ENCODE results near the gene VSTM1.
"Not testable (repeated sequence)": the region's sequence is repeated elsewhere in the genome, so short reads cannot be mapped to it uniquely, and the experiment has no call there.

VSTM1 gene

DNA sequence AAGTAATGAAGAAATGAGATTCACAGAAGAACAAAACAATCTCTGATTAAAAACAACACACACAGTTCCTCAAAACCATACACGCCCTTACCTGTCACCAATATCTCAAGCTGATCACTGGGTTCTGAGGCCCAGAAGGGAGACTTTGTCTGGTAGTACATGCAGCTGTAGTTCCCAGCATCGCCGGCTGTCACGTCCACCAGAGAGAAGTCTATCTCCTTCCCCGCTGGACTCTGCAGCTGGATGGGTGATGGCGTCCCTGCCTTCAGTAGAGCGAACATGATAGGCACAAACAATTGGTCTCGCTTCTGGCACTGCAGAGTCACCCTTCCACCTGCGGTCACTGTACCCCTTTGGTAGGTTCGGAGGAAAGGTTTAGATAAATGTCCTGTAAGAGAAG is 10.1 kb upstream of the VSTM1 start:
- DNase-seq (ENCODE audit: low read depth), result no peak

DNA sequence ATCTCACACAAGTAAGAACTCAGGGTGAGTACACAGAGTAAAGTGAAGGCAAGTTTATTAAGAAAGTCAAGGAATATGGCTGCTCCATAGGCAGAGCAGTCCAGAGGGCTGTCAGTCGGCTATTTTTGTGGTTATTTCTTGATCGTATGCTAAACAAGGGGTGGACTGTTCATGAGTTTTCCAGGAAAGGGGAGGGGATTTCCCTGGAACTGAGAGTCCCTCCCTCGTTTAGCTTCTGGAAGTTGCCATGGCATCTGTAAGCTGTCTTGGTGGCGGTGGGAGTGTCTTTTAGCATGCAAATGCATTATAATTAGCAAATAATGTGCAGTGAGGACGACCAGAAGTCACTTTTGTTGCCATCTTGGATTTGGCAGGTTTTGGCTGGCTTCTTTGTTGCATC is 5.8 kb upstream of the VSTM1 start:
- no peak for DNase-seq (ENCODE audit: low read depth)

DNA sequence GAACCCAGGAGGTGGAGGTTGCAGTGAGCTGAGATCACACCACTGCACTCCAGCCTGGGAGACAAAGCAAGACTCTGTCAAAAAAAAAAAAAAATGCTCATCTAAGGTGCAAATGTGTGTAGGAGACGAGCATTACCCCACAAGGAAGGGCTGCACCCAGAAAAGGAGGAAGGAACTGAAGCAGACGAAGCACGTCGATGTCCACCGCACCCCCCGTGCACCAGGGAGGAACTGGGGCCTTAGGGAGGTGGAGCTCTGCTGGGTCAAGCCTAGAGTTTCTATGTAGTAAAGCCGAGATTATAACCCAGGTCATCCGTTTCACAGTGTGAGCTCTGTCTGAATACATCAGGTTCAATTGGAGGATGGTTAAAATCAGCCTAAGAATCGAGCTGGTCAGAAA is 1.1 kb downstream of the VSTM1 start:
- no peak for DNase-seq (ENCODE audit: low read depth)

DNA sequence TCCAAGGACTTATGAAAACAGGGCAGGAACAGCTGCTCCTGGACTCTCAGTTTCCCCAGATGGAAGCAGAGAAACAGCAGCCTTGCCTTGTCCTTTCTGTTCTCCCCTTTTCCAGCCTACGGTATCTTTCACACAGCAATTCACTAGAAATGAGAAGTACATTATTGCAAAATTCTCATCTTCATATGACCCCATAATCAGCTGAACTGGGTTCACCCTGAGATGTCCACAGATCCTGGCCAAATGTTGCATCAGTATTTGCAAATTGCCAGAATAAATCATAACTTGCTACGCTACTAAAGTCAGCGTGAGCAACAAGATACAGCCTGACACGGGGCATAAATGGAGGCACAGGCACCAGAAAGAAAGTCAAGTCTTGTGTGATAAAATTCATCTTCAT is 16.1 kb downstream of the VSTM1 start:
- no peak for DNase-seq (ENCODE audit: low read depth)

DNA sequence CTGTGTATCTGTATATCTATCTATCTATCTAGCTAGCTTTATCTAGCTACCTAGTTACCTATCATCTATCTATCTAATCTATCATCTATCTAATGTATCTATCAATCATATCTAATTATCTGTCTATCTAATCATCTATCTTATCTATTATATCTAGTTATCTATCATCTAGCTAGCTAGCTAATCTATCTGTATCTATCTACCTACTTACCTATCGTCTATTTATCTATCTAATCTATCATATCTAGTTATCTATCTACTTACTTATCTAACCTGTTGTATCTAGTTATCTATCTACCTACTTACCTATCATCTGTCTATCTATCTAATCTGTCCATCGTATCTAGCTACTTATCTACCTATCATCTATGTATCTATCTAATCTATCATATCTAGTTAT is 17.9 kb downstream of the VSTM1 start:
- no peak for DNase-seq (ENCODE audit: low read depth)

DNA sequence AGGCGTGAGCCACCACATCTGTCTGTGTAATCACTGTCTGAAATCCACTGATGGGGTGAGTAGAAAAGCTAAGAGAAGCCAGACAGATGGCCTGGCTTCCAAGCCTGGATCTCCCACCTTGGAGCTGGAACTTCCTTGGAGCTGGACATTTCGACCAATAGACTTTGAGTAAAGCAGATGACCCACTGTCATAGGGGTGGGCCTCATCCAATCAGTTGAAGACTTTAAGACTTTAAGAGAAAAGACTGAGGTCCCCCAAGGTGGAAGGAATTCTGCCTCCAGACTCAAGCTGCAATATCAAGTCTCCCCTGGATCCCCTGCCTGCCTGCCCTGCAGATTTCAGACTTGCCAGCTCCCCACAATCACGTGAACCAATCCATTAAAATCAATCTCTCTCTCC is 20.7 kb downstream of the VSTM1 start:
- DNase-seq (ENCODE audit: low read depth), result no peak

DNA sequence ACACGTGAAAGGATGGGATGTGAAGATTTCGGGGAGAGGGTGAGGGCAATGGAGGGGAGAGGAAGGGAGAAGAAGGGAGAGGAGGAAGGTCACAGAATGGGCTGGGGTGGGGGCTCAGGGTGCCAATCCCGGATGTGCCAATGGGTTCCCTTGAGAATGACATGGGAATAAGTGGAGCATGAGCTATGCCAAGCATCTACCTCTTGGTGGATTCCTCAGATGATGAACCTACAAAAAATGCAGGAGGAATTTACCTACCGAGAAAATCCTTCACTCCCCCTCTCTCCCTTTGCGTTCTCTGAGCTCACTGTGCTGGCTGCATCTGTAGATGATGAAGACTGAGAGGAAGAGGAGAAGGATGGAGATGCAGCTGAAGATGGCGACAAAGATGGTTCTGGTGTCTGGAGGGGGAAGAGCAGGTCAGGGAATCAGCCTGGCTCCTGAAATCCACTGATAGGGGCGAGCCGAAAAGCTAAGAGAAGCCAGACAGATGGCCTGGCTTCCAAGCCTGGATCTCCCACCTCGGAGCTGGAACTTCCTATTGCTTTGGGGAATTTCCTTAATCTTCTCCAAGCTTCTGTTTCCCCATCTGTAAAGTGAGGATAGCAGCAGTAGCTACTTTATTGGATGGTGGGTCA is 21.6 kb downstream of the VSTM1 start:
- DNase-seq (ENCODE audit: low read depth), result no peak

DNA sequence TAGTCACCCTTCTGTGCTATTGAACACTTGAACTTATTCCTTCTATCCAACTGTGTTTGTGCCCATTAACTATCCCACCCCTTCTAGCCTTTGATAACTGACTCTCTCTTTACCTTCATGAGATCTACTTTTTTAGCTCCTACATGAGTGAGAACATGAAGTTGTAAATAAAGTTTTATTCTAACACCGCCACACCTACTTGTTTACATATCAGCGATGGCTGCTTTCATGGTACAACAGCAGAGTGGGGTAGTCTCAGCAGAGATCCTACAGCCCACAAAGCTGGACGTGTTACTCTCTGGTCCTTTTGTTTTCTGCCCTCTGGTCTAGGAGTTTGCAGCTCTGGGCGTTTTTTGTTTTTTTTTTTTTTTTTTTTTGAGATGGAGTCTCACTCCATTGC is 23.7 kb downstream of the VSTM1 start:
- no peak for DNase-seq (ENCODE audit: low read depth)

DNA sequence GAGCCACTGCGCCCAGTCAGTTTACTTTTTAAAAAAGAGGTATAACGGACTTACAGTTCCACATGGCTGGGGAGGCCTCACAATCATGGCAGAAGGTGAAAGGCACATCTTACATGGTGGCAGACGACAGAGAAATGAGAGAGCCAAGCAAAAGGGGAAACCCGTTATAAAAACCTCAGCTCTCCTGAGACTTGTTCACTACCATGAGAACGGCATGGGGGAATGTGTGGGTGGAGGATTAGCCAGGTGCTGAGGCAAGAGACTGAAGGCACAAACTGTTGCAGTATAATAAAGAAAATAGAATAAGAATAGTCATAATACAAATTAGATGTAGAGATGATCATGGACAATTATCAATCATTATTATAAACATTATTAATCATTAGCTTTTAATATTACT is 27.2 kb downstream of the VSTM1 start:
- DNase-seq (ENCODE audit: low read depth), result not testable (repeated sequence)

DNA sequence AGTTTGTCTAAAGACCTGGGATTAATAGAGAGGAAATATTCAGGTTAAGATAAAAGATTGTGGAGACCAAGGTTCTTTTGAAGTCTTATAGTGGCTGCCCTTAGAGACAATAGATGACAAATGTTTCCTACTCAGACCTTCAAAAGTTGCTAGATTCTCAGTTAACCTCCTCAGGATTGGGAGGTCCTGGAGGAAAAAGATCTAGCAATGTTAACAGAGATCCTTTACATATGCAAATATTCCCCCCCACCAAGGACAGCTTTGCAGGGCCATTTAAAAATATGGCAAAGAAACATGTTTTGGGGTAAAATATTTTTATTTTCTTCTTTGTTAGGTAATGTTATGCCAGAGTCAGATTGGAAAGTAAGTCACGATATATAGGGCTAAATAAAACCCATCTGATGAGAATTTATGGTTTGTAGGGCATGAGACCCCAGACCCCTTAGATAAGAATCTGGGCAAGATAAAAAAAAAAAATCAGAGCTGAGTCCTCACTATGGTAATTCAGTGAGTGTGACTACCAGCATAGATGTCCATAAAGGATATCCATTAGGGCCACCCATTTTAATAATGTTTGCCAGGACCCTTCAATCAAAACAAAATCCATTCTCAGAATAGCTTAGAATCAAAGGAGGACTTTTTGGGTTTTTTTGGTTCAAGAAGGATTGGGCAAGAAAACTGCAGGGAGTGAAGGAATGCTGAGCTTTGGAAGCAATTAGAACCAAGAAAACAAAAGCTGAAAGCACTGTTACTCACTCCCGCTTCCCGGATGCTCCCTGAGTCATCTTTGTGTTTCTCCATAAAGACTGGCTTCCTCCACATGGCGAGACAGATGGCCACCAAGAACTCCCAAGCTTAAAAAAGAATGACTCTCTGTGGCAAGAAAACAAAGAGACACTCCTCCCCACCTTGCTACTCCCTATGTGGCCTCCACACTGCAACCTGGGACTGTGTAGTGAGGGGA is 28.2 kb downstream of the VSTM1 start:
- DNase-seq (ENCODE audit: low read depth), result no peak

DNA sequence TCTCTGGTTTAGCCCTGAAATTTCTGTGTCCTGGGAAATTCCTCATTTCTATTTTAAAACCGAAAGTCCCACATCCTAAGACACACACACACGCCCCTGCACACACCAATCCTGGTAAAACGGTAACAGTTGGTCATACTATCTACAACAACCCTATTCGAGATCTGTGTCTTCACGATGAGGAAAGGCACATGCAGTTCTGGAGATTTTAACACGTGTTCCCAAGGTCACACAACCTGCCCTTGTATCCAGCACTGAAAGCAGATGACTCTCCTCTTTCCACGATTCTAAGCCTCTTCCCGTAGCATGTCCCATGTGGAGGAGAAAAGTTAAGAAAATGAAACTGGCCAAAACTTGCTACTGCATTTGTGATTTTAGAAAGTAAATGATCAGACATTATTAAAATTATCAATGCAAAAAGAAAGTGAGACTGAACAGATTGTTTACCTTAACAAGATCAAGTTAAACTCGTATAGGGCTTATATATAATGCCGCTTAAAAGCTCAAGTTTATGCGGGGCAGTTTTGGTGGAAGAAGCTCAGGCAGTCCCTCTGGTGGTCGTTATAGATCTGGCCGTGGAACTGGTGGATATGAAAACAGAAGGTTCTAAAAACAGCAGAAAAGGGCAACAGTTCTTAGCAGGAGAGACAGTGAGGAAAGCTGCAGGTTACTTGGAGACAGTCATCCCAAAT is 32.7 kb downstream of the VSTM1 start:
- no peak for DNase-seq (ENCODE audit: low read depth)

DNA sequence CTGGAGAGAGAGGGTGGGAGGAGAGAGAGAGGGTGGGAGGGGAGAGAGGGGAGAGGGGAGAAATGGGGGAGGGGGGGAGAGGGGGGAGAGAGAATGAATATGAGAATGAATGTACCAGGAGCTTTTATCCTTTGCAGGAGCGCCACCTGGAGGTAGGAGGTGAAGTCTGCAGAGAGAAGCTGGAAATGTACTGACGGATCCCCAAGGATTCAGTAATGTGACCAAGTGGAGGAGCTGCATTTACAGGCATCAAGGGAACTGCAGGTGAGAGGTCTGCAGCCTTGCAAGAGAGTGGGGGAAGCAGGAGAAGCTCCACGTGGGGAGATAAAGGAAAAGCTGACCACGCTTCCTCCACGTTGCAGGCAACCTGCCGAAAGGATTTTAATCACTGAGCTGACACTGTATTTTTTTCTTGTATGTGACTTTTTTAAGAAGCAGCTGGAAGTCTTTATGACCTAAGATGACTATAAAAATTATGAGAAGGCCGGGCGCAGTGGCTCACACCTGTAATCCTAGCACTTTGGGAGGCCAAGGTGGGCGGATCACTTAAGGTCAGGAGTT is 33.7 kb downstream of the VSTM1 start:
- peak; percentile 21 for DNase-seq (ENCODE audit: low read depth)

DNA sequence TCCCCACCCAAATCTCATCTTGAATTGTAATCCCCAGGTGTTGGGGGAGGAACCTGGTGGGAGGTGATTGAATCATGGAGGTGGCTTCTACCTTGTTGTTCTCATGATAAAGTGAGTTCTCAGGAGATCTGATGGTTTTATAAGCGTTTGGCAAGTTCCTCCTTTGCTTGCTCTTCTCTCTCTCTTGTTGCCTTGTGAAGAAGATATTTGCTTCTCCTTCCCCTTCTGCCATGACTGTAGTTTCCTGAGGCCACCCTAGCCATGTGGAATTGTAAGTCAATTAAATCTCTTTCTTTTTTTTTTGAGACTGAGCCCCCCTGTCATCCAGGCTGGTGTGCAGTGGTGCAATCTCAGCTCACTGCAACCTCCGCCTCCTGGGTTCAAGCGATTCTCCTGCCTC is 34.4 kb downstream of the VSTM1 start:
- no peak for DNase-seq (ENCODE audit: low read depth)

DNA sequence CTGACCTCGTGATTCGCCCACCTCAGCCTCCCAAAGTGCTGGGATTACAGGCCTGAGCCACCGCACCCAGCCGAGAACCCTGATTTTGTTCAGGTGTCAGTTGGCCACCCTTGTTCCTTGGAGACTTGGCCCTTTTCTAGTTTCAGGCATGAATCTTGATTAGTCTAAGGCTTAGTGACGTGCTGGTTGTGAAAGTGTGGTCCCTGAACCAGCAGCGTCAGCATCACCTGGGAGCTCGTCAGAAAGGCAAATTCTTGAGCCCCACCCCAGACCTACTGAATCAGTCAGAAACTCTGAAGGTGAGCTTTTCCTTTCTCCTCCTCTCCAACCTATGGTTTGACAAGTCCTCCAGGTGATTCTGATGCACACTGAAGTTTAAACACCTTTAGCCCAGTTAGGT is 37.0 kb downstream of the VSTM1 start:
- no peak for DNase-seq (ENCODE audit: low read depth)

DNA sequence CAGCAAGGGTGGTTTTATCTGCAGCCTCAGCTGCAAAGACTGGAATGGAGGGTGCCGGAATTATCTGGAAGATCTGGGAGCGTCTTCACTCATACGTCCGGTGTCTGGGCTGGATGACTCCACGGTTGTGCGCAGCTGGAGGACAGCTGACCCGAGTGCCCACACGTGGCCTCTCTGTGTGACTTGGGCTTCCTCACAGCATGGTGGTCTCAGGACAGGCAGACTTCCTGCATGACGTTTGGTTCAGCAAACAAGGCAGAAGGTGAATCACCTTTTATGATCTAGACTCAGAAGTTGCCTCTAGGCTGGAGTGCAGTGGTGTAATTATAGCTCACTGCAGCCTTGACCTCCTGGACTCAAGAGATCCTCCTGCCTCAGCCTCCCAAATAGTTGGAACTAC is 39.0 kb downstream of the VSTM1 start:
- no peak for DNase-seq (ENCODE audit: low read depth)

DNA sequence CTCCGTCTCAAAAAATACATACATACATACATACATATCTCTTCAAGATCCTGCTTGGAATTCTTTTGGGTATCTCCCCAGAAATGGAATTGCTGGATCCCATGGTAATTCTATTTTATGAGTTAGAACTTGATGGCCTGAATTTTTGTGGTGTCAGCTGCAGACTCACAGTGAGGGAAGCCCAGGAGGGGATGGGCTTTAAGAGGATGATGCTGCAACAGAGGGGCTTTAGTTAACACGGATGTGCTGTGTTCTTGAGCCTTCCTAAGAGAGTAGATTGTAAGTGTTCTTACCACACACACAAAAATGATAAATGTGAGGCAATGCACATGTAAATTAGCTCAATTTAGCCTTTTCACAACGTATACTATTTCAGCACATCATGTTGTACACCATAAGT is 40.5 kb downstream of the VSTM1 start:
- DNase-seq (ENCODE audit: low read depth), result no peak

DNA sequence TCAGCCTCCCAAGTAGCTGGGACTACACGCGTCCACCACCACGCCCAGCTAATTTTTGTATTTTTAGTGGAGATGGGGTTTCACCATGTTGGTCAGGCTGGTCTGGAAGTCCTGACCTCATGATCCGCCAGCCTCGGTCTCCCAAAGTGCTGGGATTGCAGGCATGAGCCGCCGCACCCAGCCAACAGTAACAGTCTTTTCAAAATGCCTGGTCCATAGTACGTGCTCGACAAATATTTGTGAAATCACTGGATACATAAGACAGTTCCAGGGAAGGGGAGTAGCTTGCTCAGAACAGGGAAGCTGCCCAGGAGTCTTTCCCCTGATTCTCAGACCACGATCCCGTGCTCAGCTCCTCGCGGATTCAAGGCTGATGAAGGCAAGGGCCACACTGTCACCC is 41.8 kb downstream of the VSTM1 start:
- DNase-seq (ENCODE audit: low read depth), result no peak

DNA sequence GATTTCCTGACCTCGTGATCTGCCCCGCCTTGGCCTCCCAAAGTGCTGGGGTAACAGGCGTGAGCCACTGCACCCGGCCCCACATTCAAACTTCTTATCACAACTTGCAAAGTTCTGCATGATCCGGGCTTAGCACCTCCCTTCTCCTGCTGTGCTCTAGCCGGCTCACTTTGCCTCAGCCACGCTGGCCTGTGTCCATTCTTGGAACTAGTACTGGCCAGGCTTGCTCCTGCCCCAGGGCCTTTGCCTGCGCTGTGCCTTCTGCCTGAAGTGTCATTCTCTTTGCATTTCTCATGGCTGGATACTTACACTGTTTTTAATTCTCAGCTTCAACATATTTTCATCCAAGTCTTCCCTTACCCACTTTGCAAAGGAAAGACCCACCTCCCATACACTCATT is 42.3 kb downstream of the VSTM1 start:
- no peak for DNase-seq (ENCODE audit: low read depth)

DNA sequence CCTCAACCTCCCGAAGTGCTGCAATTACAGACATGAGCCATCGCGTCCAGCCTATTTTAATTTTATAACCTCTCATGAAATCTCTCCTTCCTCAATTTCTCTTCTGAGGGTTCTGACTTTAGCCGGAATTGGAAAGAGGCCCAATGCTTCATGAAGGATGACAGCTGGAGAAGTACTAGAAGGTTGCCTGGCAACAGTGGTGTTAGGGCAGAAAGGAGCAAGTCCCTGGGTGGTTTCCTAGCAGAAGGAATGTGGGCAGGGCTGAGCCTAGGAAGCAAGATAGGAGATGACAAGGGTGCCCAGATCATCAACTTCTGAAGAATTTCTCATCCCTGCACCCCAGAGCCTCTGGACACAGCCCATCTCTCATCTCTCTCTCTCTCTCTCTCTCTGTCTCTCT is 46.4 kb downstream of the VSTM1 start:
- DNase-seq (ENCODE audit: low read depth), result no peak

DNA sequence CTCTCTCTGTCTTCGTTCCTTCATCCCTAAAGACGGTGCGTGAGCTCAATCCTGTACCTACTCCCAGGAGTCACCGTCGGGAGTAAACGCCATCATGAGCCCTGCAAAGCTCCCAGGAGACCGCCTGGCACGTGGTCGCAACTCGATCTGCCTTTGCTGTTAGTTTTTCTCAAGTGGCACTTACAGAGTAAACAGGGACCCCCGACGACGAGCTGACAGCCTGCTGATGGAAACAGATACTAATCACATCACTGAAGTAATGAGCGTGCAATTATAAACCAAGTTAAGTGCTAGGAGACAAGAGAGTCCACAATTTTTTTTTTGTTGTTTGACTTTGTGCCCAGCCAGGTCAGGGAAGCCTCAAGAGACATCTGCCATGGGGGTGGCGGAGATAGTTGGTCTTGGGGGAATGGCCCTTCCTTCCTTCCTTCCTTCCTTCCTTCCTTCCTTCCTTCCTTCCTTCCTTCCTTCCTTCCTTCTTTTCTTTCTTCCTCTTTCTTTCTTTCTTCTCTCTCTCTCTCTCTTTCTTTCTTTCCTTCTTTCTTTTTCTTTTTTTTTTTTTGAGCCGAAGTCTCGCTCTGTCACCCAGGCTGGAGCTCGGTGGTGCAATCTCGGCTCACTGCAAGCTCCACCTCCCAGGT is 48.7 kb downstream of the VSTM1 start:
- no peak for DNase-seq (ENCODE audit: low read depth)

DNA sequence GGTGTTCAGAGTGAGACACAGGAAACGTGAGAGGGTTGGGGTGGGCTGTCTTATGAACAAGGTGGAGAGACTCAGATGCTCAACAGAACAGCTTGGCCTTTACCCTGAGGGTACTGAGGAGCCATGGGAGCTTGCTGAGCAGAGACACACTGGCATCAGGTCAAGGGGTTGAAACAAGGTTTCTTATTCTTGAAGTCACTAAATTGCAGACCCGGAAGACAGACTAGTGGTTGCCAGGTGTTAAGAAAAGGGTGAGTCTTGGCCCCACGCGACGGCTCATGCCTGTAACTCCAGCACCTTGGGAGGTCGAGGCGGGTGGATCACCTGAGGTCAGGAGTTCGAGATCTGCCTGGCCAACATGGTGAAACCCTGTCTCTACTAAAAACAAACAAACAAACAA is 49.8 kb downstream of the VSTM1 start:
- no peak for DNase-seq (ENCODE audit: low read depth)

DNA sequence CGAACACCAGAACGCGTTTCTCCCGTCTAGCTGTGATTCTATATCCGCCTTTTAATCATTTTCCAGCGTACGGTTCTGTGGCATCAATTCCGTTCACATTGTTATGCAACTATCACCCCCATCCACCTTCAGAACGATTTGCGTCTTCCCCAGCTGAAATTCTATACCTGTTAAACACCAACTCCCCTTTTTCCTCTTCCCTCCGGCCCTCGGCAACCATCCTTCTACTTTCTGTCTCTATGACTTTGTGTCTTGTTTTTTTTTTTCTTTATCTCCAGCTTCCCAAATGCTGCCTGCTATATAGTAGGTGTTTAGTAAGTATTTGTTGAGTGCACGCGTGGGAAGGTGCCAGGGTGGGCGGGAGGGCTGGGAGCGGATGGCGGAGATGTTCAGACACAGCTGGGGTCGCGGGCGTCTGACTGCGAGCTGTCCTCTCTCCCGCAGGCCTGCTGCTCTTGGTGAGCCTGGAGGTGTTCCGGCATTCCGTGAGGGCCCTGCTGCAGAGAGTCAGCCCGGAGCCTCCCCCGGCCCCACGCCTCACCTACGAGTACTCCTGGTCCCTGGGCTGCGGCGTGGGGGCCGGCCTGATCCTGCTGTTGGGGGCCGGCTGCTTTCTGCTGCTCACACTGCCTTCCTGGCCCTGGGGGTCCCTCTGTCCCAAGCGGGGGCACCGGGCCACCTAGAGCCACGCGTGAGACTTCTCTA is 52.0 kb downstream of the VSTM1 start:
- DNase-seq (ENCODE audit: low read depth), result no peak

Data from stimulated activated CD8-positive, alpha-beta memory T cell treated with anti-CD3 and anti-CD28 coated beads, Interleukin-7, amount 100 ng/mL, for 24 hours (primary cell).